ENCODE measurements around the gene ANLN.
"Not testable (repeated sequence)": the region's sequence is repeated elsewhere in the genome, so short reads cannot be mapped to it uniquely, and the experiment has no call there.

ANLN gene

GRCh38 chr7:36372156-36372555 is 17.5 kb upstream of the ANLN start:
- TF ChIP-seq CTCF (IDR thresholded peaks at IDR 0.05; ENCODE audit: low read depth, low read length, missing control alignments): no peak
- DNase-seq (ENCODE audit: low read depth): no peak
- no peak overlapping the region for H3K4me3 ChIP-seq (ENCODE audit: low read depth, low read length)

- not testable (repeated sequence) for DNase-seq (ENCODE audit: low read depth); H3K4me3 ChIP-seq (ENCODE audit: low read depth, low read length)
Measured at GRCh38 chr7:36378555-36378954, 11.1 kb upstream of the ANLN start.

GRCh38 chr7:36379831-36380504 is 9.7 kb upstream of the ANLN start:
- TF ChIP-seq CTCF (IDR thresholded peaks at IDR 0.05; ENCODE audit: low read depth, low read length, missing control alignments): no peak
- no peak for DNase-seq (ENCODE audit: low read depth)
- no peak overlapping the region for H3K4me3 ChIP-seq (ENCODE audit: low read depth, low read length)

- no peak for DNase-seq (ENCODE audit: low read depth)
- no peak for TF ChIP-seq CTCF (IDR thresholded peaks at IDR 0.05; ENCODE audit: low read depth, low read length, missing control alignments)
- H3K4me3 ChIP-seq (ENCODE audit: low read depth, low read length): no peak overlapping the region
Measured at GRCh38 chr7:36381056-36381455, 8.6 kb upstream of the ANLN start.

GRCh38 chr7:36383284-36383683 is 6.4 kb upstream of the ANLN start:
- not testable (repeated sequence) for DNase-seq (ENCODE audit: low read depth); H3K4me3 ChIP-seq (ENCODE audit: low read depth, low read length)

GRCh38 chr7:36385646-36386045 is 4.0 kb upstream of the ANLN start:
- not testable (repeated sequence) for DNase-seq (ENCODE audit: low read depth); H3K4me3 ChIP-seq (ENCODE audit: low read depth, low read length)

- TF ChIP-seq CTCF (IDR thresholded peaks at IDR 0.05; ENCODE audit: low read depth, low read length, missing control alignments): no peak
- no peak overlapping the region for H3K4me3 ChIP-seq (ENCODE audit: low read depth, low read length)
- DNase-seq (ENCODE audit: low read depth): no peak
Measured at GRCh38 chr7:36387435-36388231, 2.0 kb upstream of the ANLN start.

GRCh38 chr7:36388423-36388822 is 1.2 kb upstream of the ANLN start:
- no peak overlapping the region for H3K4me3 ChIP-seq (ENCODE audit: low read depth, low read length)
- TF ChIP-seq CTCF (IDR thresholded peaks at IDR 0.05; ENCODE audit: low read depth, low read length, missing control alignments): no peak
- no peak for DNase-seq (ENCODE audit: low read depth)
